Nephron progenitor cell (in vitro differentiated cells): Measurements from ENCODE around the gene SIGLECL1.
"Not testable (repeated sequence)": the region's sequence is repeated elsewhere in the genome, so short reads cannot be mapped to it uniquely, and the experiment has no call there.

ENCODE experiments used
- DNase-seq: peaks from one replicate; pipeline ENCODE4 v3.0.0; 2021
- H3K27ac Mint-ChIP-seq: 2 replicates; pipeline ENCODE4 v1.8.0; 2021; ENCODE audit warnings: mild to moderate bottlenecking, moderate library complexity, mixed read lengths
- H3K27me3 Mint-ChIP-seq: 2 replicates; pipeline ENCODE4 v1.8.0; 2021; ENCODE audit warnings: mild to moderate bottlenecking, low read depth, mixed read lengths; ENCODE audit not compliant: poor library complexity
- H3K36me3 Mint-ChIP-seq: 2 replicates; pipeline ENCODE4 v1.8.0; 2021; ENCODE audit warnings: low read depth, mixed read lengths
- H3K4me1 Mint-ChIP-seq: 2 replicates; pipeline ENCODE4 v1.8.0; 2021; ENCODE audit warnings: mixed read lengths
- H3K4me3 Mint-ChIP-seq: 2 replicates; pipeline ENCODE4 v1.8.0; 2021; ENCODE audit warnings: mild to moderate bottlenecking, moderate library complexity, mixed read lengths
- H3K9me3 Mint-ChIP-seq: 2 replicates; pipeline ENCODE4 v1.8.0; 2021; ENCODE audit warnings: mild to moderate bottlenecking, moderate library complexity, mixed read lengths
- CTCF ChIP-seq: fragments of 200-600 bp; sonication (generic); IDR thresholded peaks from 2 replicates; pipeline ENCODE4 v1.5.0; 2021; ENCODE audit warnings: antibody characterized with exemption

The SIGLECL1 gene

GRCh38 chr19:51211833-51212232 is 39.0 kb upstream of the SIGLECL1 start:
- Mint-ChIP-seq H3K4me3 (no peak overlapping the region), H3K36me3 (no peaks in the 10 kb centered on the region), H3K27me3 (peaks cover 13% of the 10 kb centered on the region), H3K4me1 (no peaks in the 10 kb centered on the region), H3K9me3 (peaks cover 50% of the 10 kb centered on the region), H3K27ac (no peak overlapping the region)
- no peak for DNase-seq
- TF ChIP-seq CTCF, result no peak

GRCh38 chr19:51219307-51219706 is 31.6 kb upstream of the SIGLECL1 start:
- no peak for DNase-seq
- Mint-ChIP-seq H3K27ac (no peak overlapping the region), H3K9me3 (peaks cover 42% of the 10 kb centered on the region), H3K27me3 (peaks cover 22% of the 10 kb centered on the region), H3K4me3 (no peak overlapping the region), H3K4me1 (no peaks in the 10 kb centered on the region), H3K36me3 (no peaks in the 10 kb centered on the region)
- no peak for TF ChIP-seq CTCF

GRCh38 chr19:51219971-51220370 is 30.9 kb upstream of the SIGLECL1 start:
- Mint-ChIP-seq H3K27me3 (peaks cover 25% of the 10 kb centered on the region), H3K9me3 (peaks cover 38% of the 10 kb centered on the region), H3K4me3 (no peak overlapping the region), H3K4me1 (no peaks in the 10 kb centered on the region), H3K36me3 (no peaks in the 10 kb centered on the region), H3K27ac (no peak overlapping the region)
- TF ChIP-seq CTCF, result no peak
- DNase-seq, result no peak

- Mint-ChIP-seq H3K27ac (no peak overlapping the region), H3K9me3 (peaks cover 28% of the 10 kb centered on the region), H3K4me1 (no peaks in the 10 kb centered on the region), H3K4me3 (no peak overlapping the region), H3K27me3 (peaks cover 23% of the 10 kb centered on the region), H3K36me3 (no peaks in the 10 kb centered on the region)
- no peak for TF ChIP-seq CTCF
- DNase-seq, result no peak
Measured at GRCh38 chr19:51220996-51221395, 29.9 kb upstream of the SIGLECL1 start.

- Mint-ChIP-seq H3K36me3 (no peaks in the 10 kb centered on the region), H3K9me3 (peaks cover 4% of the 10 kb centered on the region), H3K27ac (no peak overlapping the region), H3K4me1 (no peaks in the 10 kb centered on the region), H3K4me3 (no peak overlapping the region), H3K27me3 (peaks cover 23% of the 10 kb centered on the region)
- no peak for TF ChIP-seq CTCF
- DNase-seq, result no peak
Measured at GRCh38 chr19:51224163-51224641, 26.7 kb upstream of the SIGLECL1 start.

- H3K9me3 Mint-ChIP-seq, H3K4me1 Mint-ChIP-seq, H3K36me3 Mint-ChIP-seq, H3K4me3 Mint-ChIP-seq, DNase-seq, H3K27ac Mint-ChIP-seq: not testable (repeated sequence)
- peaks cover 19% of the 10 kb centered on the region for H3K27me3 Mint-ChIP-seq
Measured at GRCh38 chr19:51224898-51225393, 25.9 kb upstream of the SIGLECL1 start, which contains the start of gene CD33. Gene CD33 (plus strand): TSS chr19:51225080. CDS start chr19:51225119, 39 bp downstream.
